ENCODE measurements around the gene GPC5.

The GPC5 gene

GRCh38 chr13:92297971-92298942 is 899.8 kb downstream of the GPC5 start:
- no peak for DNase-seq

GRCh38 chr13:92300651-92301050 is 902.2 kb downstream of the GPC5 start:
- no peak for DNase-seq

GRCh38 chr13:92303428-92303827 is 905.0 kb downstream of the GPC5 start:
- DNase-seq: no peak

GRCh38 chr13:92307752-92308151 is 909.3 kb downstream of the GPC5 start:
- DNase-seq: no peak

- DNase-seq: no peak
These were observed 914.4 kb downstream of the GPC5 start for GRCh38 chr13:92312823-92313222.

GRCh38 chr13:92313382-92313781 is 915.0 kb downstream of the GPC5 start:
- DNase-seq: no peak

- DNase-seq: no peak
These were observed 916.8 kb downstream of the GPC5 start for GRCh38 chr13:92315265-92315664.

- no peak for DNase-seq
These were observed 917.6 kb downstream of the GPC5 start for GRCh38 chr13:92316030-92316429.

- DNase-seq: no peak
These were observed 918.6 kb downstream of the GPC5 start for GRCh38 chr13:92317066-92317465.

- no peak for DNase-seq
These were observed 921.9 kb downstream of the GPC5 start for GRCh38 chr13:92320323-92320722.

GRCh38 chr13:92321174-92321573 is 922.8 kb downstream of the GPC5 start:
- DNase-seq: no peak

- no peak for DNase-seq
These were observed 947.2 kb downstream of the GPC5 start for GRCh38 chr13:92345627-92346026.

- no peak for DNase-seq
These were observed 947.6 kb downstream of the GPC5 start for GRCh38 chr13:92346046-92346445.

- no peak for DNase-seq
These were observed 956.2 kb downstream of the GPC5 start for GRCh38 chr13:92354583-92354982.

GRCh38 chr13:92355213-92355612 is 956.8 kb downstream of the GPC5 start:
- DNase-seq: no peak

- no peak for DNase-seq
These were observed 964.3 kb downstream of the GPC5 start for GRCh38 chr13:92362717-92363116.

GRCh38 chr13:92365904-92366303 is 967.5 kb downstream of the GPC5 start:
- DNase-seq: no peak

GRCh38 chr13:92377396-92377795 is 979.0 kb downstream of the GPC5 start:
- DNase-seq: no peak

- DNase-seq: no peak
These were observed 981.0 kb downstream of the GPC5 start for GRCh38 chr13:92379371-92379770.

- DNase-seq: no peak
These were observed 986.0 kb downstream of the GPC5 start for GRCh38 chr13:92384410-92384809.

GRCh38 chr13:92387245-92387644 is 988.8 kb downstream of the GPC5 start:
- DNase-seq: no peak

GRCh38 chr13:92390217-92390616 is 991.8 kb downstream of the GPC5 start:
- no peak for DNase-seq

- DNase-seq: no peak
These were observed 1005.2 kb downstream of the GPC5 start for GRCh38 chr13:92403606-92404005.

- DNase-seq: no peak
These were observed 1009.4 kb downstream of the GPC5 start for GRCh38 chr13:92407858-92408257.

- DNase-seq: no peak
These were observed 1014.1 kb downstream of the GPC5 start for GRCh38 chr13:92412481-92412880.
